Neural cell (in vitro differentiated cells): ENCODE data around the gene DTD2.

Experiments
- CTCF ChIP-seq: fragments of 450-650 bp; IDR thresholded peaks from 2 replicates; pipeline ENCODE4 v1.5.1; 2014; ENCODE audit warnings: antibody characterized with exemption, mild to moderate bottlenecking, moderate library complexity; ENCODE audit not compliant: poor library complexity, severe bottlenecking
- EP300 ChIP-seq: fragments of 450-650 bp; conservative IDR thresholded peaks from 2 replicates; pipeline ENCODE4 v1.6.1; 2014; ENCODE audit warnings: antibody characterized with exemption, mild to moderate bottlenecking, moderate library complexity; ENCODE audit not compliant: poor library complexity, severe bottlenecking
- POLR2AphosphoS5 ChIP-seq: IDR thresholded peaks from 2 replicates; pipeline ENCODE4 v1.6.1; 2012
- RAD21 ChIP-seq: fragments of 450-650 bp; conservative IDR thresholded peaks from 2 replicates; pipeline ENCODE4 v1.6.1; 2014; ENCODE audit warnings: antibody characterized with exemption, mild to moderate bottlenecking, moderate library complexity
- SMC3 ChIP-seq: fragments of 450-650 bp; conservative IDR thresholded peaks from 2 replicates; pipeline ENCODE4 v1.6.1; 2014; ENCODE audit warnings: antibody characterized with exemption, mild to moderate bottlenecking, moderate library complexity; ENCODE audit not compliant: poor library complexity
- TAF1 ChIP-seq: IDR thresholded peaks from 2 replicates; pipeline ENCODE4 v1.6.1; 2012; ENCODE audit warnings: low read depth

GRCh38 chr14:31435276-31435675 is 22.0 kb downstream of the DTD2 start:
- TF ChIP-seq CTCF (no peak), TAF1 (no peak), POLR2AphosphoS5 (no peak), RAD21 (no peak), EP300 (no peak), SMC3 (no peak)
